ENCODE measurements around the gene MOB3A.

MOB3A gene

GRCh38 chr19:2081873-2082810 is 14.0 kb downstream of the MOB3A start:
- no peak for DNase-seq

GRCh38 chr19:2080336-2080988 is 15.7 kb downstream of the MOB3A start:
- DNase-seq: no peak

- no peak for DNase-seq
Measured at GRCh38 chr19:2079865-2080301, 16.2 kb downstream of the MOB3A start.

GRCh38 chr19:2079076-2079864 is 16.9 kb downstream of the MOB3A start:
- no peak for DNase-seq

- DNase-seq: no peak
Measured at GRCh38 chr19:2077833-2078619, 18.1 kb downstream of the MOB3A start.

- no peak for DNase-seq
Measured at GRCh38 chr19:2077398-2077797, 18.7 kb downstream of the MOB3A start.

GRCh38 chr19:2076526-2076944 is 19.6 kb downstream of the MOB3A start:
- no peak for DNase-seq

GRCh38 chr19:2072757-2073551 is 23.2 kb downstream of the MOB3A start:
- DNase-seq: no peak

- DNase-seq: no peak
Measured at GRCh38 chr19:2070986-2071673, 25.0 kb downstream of the MOB3A start.

- DNase-seq: no peak
Measured at GRCh38 chr19:2070436-2070827, 25.7 kb downstream of the MOB3A start.

- DNase-seq: no peak
Measured at GRCh38 chr19:2064788-2065524, 31.2 kb downstream of the MOB3A start.

GRCh38 chr19:2064395-2064787 is 31.7 kb downstream of the MOB3A start:
- no peak for DNase-seq

GRCh38 chr19:2063824-2064223 is 32.3 kb downstream of the MOB3A start:
- DNase-seq: no peak

GRCh38 chr19:2062770-2063169 is 33.4 kb downstream of the MOB3A start:
- no peak for DNase-seq

GRCh38 chr19:2062389-2062729 is 33.8 kb downstream of the MOB3A start:
- DNase-seq: no peak

GRCh38 chr19:2061495-2062388 is 34.4 kb downstream of the MOB3A start:
- peak; percentile 97 for DNase-seq

GRCh38 chr19:2060884-2061494 is 35.1 kb downstream of the MOB3A start:
- peak; percentile 18 for DNase-seq

- DNase-seq: no peak
Measured at GRCh38 chr19:2059422-2060201, 36.5 kb downstream of the MOB3A start.

Data from NCI-H2171 treated with DMSO at 0.1 percent for 48 hours (cell line).